T-helper 1 cell treated with Interleukin-12 subunit alpha and Interleukin-12 subunit beta and Interleukin-4 antibody, amounts not matched to agents 30 μg/mL and 1 μg/mL, for 36 hours (primary cell): ENCODE measurements around the gene MAN2B2.

ENCODE experiments used
- H3K27ac Mint-ChIP-seq: one replicate; pipeline ENCODE4 v1.8.0; 2021; ENCODE audit warnings: mild to moderate bottlenecking, mixed read lengths
- H3K27me3 Mint-ChIP-seq: one replicate; pipeline ENCODE4 v1.8.0; 2021; ENCODE audit warnings: low read depth, mixed read lengths
- H3K36me3 Mint-ChIP-seq: one replicate; pipeline ENCODE4 v1.8.0; 2021; ENCODE audit warnings: low read depth, mixed read lengths
- H3K4me1 Mint-ChIP-seq: one replicate; pipeline ENCODE4 v1.8.0; 2021; ENCODE audit warnings: low read depth, mixed read lengths
- H3K4me3 Mint-ChIP-seq: one replicate; pipeline ENCODE4 v1.8.0; 2021; ENCODE audit warnings: mild to moderate bottlenecking, moderate library complexity, mixed read lengths
- H3K9me3 Mint-ChIP-seq: one replicate; pipeline ENCODE4 v1.8.0; 2021; ENCODE audit warnings: mixed read lengths

MAN2B2 gene

DNA sequence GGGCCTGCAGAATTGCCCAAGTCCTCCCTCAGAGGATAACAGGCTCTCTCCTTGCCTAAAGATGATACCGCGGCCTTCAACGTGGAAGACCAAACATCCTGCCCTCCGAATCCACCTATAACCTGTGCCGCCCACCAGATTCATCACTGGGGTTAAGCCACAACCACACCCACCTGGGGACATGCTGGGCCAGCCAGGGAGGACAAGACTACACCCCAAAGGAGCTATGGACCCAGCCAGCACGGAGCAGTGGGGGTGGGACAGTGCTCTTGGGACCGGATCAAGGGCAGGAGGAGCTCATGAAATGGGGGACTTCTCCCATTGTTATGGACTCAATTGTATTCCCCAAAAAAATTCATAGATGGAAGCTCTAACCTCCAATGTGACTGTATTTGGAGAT lies 6.8 kb upstream of the MAN2B2 start:
- Mint-ChIP-seq H3K36me3 (no peaks in the 10 kb centered on the region), H3K4me1 (no peaks in the 10 kb centered on the region), H3K27me3 (peaks cover 48% of the 10 kb centered on the region), H3K4me3 (no peak overlapping the region), H3K9me3 (peaks cover 7% of the 10 kb centered on the region), H3K27ac (no peak overlapping the region)

DNA sequence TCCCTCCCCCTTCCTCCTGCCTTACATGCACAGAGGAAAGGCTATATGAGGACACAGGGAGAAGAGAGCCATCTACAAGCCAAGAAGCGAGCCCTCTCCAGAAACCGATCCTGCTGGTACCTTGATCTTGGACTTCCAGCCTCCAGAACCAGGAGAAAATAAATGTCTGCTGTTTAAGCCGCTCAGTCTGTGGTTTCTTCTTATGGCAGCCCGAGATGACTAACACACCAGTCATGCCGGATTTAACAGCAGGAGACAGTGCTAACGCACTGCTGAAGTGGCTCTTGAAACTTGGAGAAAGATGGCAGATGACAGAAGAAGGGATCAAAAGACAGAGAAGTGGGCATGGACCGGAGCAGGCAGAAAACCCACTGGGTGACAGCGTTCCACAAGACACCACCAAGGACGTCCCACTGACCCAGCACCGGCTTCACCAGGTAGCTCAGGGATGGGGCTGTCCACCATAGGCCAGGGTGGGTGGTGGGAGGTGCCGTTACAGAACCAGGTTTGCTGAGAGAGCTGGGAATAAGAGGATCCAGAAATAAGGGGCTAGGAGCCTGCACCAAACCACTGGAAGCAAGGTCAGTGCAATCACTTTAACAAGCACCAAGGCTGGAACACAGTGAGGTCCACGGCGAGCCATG lies 6.2 kb upstream of the MAN2B2 start:
- H3K4me3 Mint-ChIP-seq = no peak overlapping the region
- H3K9me3 Mint-ChIP-seq = peaks cover 7% of the 10 kb centered on the region
- H3K4me1 Mint-ChIP-seq = no peaks in the 10 kb centered on the region
- H3K27ac Mint-ChIP-seq = no peak overlapping the region
- peaks cover 48% of the 10 kb centered on the region for H3K27me3 Mint-ChIP-seq
- no peaks in the 10 kb centered on the region for H3K36me3 Mint-ChIP-seq

DNA sequence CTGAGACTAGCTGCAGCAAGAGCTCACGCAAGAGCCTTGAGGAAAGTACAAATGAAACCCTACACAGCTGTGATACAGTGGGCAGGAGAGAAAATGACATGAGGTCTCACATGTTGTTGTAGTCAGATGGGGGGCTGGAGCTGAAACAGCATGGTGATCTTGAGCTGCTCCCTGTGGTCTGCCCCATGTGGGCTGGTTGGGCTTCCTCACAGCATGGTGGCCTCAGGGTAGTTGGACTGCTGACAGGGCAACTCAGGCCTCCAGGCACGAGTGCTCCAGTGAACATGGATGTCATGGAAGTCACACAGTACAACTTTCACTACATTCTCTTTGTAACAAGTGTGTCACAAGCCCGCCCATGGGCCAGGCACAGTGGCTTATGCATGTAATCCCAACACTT lies 3.4 kb upstream of the MAN2B2 start:
- Mint-ChIP-seq H3K4me3 (no peak overlapping the region), H3K27ac (no peak overlapping the region)

DNA sequence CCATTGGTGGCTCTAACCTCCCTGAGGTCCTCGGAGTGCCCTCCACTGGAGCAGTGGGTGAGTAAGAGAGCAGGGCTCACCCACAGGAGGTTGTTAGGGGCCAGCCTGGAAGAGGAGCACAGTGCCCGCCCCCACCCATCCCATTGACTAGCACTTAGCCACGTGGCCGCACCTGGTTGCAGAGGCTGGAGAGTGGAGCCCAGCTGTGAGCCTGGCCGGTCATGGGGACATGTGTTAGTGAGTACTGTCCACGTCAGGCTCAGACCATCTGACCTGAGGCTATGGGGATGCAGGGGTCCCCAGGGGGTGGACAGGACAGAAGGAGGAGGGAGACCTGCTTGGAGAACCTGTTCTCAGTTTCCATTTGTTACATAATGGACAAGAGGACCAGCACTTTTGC lies 1.4 kb upstream of the MAN2B2 start:
- Mint-ChIP-seq H3K27ac (no peak overlapping the region), H3K4me3 (no peak overlapping the region), H3K9me3 (peaks cover 7% of the 10 kb centered on the region), H3K4me1 (peaks cover 11% of the 10 kb centered on the region), H3K36me3 (peaks cover 10% of the 10 kb centered on the region), H3K27me3 (peaks cover 17% of the 10 kb centered on the region)

More for the DNA sequence above, 3.4 kb upstream of the MAN2B2 start:
- H3K27me3 Mint-ChIP-seq = peaks cover 25% of the 10 kb centered on the region
- H3K9me3 Mint-ChIP-seq = peaks cover 7% of the 10 kb centered on the region
- H3K36me3 Mint-ChIP-seq = no peaks in the 10 kb centered on the region
- peaks cover 9% of the 10 kb centered on the region for H3K4me1 Mint-ChIP-seq

DNA sequence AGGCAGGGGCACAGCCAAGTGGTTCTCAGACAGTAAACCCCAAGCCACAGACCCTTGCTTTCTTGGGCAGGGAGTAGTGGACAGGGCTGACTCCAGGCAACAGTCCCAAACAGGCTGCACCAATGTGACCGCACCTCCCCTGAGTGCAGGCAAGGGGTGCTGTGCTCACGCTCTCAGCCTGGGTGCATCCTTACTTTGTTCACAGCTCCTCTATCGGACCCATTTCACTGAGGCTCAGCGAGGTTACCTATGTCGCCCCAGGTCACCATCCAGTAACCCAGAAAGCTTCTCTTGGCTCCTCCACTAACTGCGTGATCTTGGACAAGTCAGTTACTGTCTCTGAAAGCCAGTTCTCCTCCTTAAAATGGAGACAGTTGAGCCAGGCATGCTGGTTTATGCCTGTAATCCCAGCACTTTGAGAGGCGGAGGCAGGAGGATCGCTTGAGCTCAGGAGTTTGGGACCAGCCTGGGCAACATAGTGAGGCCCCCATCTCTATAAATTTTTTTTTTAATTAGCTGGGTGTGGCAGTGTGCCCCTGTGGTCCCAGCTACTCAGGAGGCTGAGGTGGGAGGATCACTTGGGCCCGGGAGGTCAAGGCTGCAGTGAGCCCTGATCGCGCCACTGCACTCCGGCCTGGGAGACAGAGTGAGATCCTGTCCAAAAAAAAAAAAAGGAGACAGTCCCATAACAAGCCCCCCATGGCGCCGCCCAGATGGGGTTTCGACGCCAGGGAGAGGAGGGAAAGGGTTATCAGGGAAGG lies 823 bp upstream of the MAN2B2 start:
- peaks cover 14% of the 10 kb centered on the region for H3K27me3 Mint-ChIP-seq
- peaks cover 7% of the 10 kb centered on the region for H3K9me3 Mint-ChIP-seq
- H3K36me3 Mint-ChIP-seq = peaks cover 14% of the 10 kb centered on the region
- peaks cover 11% of the 10 kb centered on the region for H3K4me1 Mint-ChIP-seq
- H3K27ac Mint-ChIP-seq = peak overlapping the region; percentile 69
- peak overlapping the region; percentile 88 for H3K4me3 Mint-ChIP-seq

DNA sequence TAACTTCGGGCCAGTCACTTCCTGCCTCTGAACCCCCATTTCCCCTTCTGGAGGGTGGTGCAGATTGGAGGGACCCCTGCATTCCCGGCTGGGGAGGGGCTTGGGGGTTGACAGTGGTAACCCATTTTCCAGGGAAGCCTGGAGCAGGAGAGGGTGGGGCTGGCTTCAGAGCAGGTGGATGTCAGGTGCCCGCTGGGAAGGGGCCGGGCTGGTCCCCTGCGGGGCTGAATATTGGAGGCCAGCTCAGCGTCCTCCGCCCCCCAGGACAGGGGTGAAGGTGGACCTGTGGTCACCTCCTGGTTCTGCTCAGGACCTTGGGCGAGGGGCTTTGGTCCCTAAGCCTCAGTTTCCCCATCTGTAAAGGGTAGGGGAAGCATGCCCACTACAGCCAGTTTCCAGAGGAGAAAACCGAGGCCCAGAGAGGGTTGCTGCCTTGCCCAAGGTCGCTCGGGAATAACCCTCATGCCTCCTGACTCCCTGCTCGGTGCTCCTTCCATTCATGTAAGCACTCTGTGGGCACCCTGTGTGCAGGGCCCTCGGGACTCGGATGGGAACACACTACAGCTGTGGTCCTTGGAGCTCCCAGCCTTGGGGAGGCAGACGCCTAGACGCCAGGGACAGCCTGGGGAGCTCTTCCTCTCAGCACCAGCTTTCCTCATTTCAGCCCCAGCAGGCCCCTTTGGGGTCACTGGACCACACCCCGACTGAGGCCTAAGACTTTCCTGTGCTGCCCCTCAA lies 683 bp downstream of the MAN2B2 start:
- peak overlapping the region; percentile 83 for H3K27ac Mint-ChIP-seq
- H3K4me3 Mint-ChIP-seq = peak overlapping the region; percentile 84
- H3K9me3 Mint-ChIP-seq = peaks cover 12% of the 10 kb centered on the region
- H3K36me3 Mint-ChIP-seq = peaks cover 28% of the 10 kb centered on the region
- H3K4me1 Mint-ChIP-seq = peaks cover 11% of the 10 kb centered on the region
- peaks cover 11% of the 10 kb centered on the region for H3K27me3 Mint-ChIP-seq

DNA sequence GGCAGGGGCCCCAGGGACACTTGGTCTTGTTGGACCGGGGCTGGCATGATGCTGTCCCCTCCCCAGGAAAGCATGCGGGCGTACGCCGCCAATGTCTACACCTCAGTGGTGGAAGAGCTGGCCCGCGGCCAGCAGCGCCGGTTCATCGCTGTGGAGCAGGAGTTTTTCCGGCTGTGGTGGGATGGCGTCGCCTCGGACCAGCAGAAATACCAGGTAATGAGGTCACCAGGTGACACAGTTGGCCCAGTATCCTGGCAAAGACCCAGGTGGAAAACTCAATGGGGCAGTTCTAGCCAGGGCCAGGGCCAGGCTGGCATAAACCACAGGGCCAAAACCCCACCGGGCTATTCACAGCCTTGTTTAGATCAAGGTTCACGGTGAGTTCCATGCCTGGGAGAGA lies 1.5 kb downstream of the MAN2B2 start:
- Mint-ChIP-seq H3K4me3 (no peak overlapping the region), H3K4me1 (peaks cover 11% of the 10 kb centered on the region), H3K27me3 (peaks cover 4% of the 10 kb centered on the region), H3K36me3 (peaks cover 33% of the 10 kb centered on the region), H3K9me3 (peaks cover 7% of the 10 kb centered on the region), H3K27ac (no peak overlapping the region)

DNA sequence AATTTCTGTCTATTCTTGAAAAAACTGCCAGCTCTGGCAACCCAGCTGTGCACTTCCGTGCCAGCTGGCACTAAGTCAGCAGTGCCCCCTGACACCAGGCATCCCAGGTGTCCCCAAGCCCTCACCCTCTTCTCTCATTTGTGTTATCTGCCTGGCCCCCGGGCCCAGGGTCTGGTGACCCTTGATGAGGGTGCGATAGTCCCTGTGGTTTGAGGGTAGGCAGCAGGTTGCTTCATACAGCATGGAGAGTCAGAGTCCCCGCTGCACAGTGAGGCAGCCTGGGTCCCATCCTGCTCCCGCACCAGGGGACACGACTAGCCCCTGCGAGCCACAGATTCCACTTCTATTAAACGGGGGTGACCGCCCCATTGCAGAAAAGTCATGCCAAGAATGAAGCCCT lies 1.9 kb downstream of the MAN2B2 start:
- H3K9me3 Mint-ChIP-seq = peaks cover 5% of the 10 kb centered on the region

DNA sequence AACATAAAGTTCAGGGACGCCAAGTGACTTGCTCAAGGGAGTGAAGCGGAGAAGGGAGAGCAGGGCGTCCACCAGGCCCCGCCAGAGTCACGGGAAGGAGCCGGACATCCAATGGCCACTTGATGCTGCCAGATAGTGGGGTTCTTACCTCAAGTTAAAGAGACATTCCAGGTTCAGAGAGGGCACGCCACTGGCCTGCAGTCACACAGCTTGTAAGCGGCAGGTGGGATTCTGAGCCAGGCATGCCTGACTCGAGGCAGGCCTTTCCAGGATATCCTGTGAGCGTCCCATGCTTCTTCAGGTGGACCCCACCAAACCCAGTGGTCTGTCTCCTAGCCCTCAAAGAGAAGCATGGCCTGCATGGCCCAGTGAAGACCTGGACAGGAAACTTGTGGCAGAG lies 2.4 kb downstream of the MAN2B2 start:
- Mint-ChIP-seq H3K4me1 (peaks cover 11% of the 10 kb centered on the region), H3K9me3 (peaks cover 5% of the 10 kb centered on the region), H3K27me3 (no peaks in the 10 kb centered on the region), H3K4me3 (no peak overlapping the region), H3K36me3 (peaks cover 38% of the 10 kb centered on the region), H3K27ac (no peak overlapping the region)

More for the DNA sequence above, 1.9 kb downstream of the MAN2B2 start:
- H3K27ac Mint-ChIP-seq = peak overlapping the region; percentile 43
- peaks cover 11% of the 10 kb centered on the region for H3K4me1 Mint-ChIP-seq
- H3K27me3 Mint-ChIP-seq = peaks cover under 1% of the 10 kb centered on the region
- H3K4me3 Mint-ChIP-seq = peak overlapping the region; percentile 44
- H3K36me3 Mint-ChIP-seq = peaks cover 35% of the 10 kb centered on the region

DNA sequence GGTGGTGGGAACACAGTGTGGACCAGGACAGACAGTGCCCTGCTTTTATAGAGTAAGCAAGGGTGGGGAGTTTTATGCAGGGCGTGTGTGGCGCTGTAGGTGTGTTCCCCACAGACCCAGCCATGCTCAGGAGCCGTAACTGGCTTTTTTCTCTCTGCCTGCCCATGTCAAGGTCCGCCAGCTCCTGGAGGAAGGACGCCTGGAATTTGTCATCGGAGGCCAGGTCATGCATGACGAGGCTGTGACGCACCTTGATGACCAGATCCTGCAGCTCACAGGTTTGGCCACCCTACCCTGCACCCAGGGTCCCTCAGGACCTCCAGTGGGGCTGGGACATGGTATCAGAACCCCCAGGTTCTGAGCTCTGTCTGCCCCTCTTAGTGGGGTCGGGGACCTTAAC lies 3.2 kb downstream of the MAN2B2 start:
- Mint-ChIP-seq H3K36me3 (peaks cover 44% of the 10 kb centered on the region), H3K4me3 (no peak overlapping the region), H3K9me3 (peaks cover 5% of the 10 kb centered on the region), H3K27ac (no peak overlapping the region), H3K27me3 (no peaks in the 10 kb centered on the region), H3K4me1 (peaks cover 11% of the 10 kb centered on the region)

DNA sequence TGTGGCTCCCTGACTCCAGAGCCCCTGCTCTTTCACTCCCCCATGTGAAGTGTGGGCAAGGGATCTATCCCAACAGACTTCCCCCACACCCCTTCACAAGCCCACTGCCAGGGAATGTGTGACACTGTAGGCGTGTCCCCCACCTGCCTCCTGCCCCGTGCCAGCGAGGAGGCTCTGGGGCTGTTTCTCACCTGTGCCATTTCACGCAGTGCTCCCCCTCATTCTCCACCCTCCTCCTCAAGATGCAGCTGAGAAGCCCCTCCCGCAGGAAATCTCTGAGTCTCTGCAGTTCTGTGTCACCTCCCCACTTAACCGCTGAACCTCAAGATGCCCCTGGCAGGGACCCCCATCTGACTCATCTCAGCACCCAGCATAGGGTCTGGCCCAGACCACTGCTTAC lies 5.4 kb downstream of the MAN2B2 start:
- Mint-ChIP-seq H3K9me3 (peaks cover 9% of the 10 kb centered on the region), H3K4me3 (no peak overlapping the region), H3K4me1 (peaks cover 7% of the 10 kb centered on the region), H3K27me3 (no peaks in the 10 kb centered on the region), H3K36me3 (peaks cover 59% of the 10 kb centered on the region), H3K27ac (no peak overlapping the region)

DNA sequence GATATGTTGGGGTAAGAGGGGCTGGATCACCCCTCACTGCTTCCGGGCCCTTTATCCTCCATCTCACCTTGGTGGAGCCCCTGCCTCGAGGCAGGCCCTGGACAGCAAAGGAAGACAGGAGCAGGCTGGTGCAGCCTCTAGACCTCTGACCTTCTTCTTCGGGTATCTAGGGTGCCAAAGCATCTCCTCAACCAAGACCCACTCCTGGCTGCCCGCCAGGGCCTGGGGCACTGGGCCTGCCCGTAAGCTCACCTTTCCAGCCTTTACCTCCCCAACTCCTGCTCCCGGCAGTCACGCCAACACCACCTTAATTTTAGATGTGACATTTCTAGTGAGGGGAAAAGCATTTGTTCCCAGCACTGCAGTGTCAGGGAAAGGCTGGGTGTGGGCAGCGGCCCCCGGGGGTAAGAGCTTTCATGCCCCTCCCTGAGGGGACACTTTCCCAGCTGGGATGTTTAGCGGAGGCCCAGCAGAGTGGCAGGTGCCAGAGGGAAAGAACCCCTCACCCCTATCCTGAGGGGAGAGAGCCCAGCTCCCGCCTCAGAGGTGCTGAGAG lies 6.7 kb downstream of the MAN2B2 start:
- no peak overlapping the region for H3K27ac Mint-ChIP-seq
- H3K27me3 Mint-ChIP-seq = no peaks in the 10 kb centered on the region
- no peak overlapping the region for H3K4me3 Mint-ChIP-seq
- peaks cover 9% of the 10 kb centered on the region for H3K9me3 Mint-ChIP-seq
- peaks cover 64% of the 10 kb centered on the region for H3K36me3 Mint-ChIP-seq
- H3K4me1 Mint-ChIP-seq = peaks cover 2% of the 10 kb centered on the region

DNA sequence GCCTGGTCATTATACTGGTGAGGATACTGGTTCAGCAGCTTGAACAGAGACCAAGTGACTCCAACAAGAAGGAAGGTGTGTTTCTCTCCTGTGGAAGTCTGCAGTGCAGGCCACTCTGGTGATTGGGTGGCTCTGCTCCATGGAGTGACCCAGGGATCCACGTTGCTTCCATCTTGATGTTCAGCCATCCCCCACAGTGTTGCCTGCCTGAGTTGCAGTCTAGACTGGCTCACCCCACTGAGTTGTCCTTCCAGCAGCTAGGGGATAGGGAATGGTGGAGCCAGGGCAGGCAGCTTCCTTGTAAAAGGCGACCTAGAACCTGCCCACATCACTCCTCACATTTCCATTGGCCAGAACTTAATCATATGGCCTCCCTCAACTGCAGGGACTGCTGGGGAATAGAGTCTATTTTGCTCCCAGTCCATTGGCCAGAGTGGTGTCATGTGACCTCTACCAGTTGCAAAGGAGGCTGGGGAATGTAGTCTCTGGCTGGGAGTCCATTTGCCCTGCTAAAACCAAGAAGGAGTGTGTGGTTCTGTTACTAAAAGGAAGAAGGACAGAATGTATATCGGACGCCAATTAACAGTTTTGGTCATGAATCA lies 8.0 kb downstream of the MAN2B2 start:
- Mint-ChIP-seq H3K27ac (no peak overlapping the region), H3K4me3 (no peak overlapping the region), H3K4me1 (no peaks in the 10 kb centered on the region), H3K27me3 (no peaks in the 10 kb centered on the region), H3K9me3 (peaks cover 9% of the 10 kb centered on the region), H3K36me3 (peaks cover 60% of the 10 kb centered on the region)

DNA sequence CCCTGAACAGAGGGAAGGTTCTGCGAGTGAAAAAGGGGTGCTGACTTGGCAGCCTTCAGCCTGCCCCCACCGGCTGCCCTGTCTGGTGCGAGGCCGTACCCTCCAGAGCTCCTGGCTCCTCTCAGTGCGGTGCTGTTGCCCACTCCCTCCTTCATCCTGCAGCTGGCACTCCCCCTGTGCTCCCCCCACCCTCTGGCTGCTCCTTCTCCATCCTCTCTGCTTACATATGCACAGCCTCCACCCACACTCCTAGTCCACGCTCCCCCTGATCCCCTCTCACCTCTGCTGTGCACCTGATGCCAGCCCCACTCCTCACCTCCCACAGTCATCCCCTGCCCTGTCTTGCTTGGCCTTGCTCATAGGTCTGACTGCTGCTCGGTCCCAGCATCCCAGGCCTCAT lies 9.9 kb downstream of the MAN2B2 start:
- Mint-ChIP-seq H3K4me3 (no peak overlapping the region), H3K27me3 (no peaks in the 10 kb centered on the region), H3K27ac (no peak overlapping the region), H3K36me3 (peaks cover 45% of the 10 kb centered on the region), H3K9me3 (peaks cover 4% of the 10 kb centered on the region), H3K4me1 (no peaks in the 10 kb centered on the region)
